Measurements from ENCODE around the gene FAM181A. TPM values are rescaled to one million over a fixed set of nuclear protein-coding genes. Genes with fewer than 3 reads are reported as not detected.

FAM181A gene
- total RNA-seq, 1 donor from 2014 or later: not detected

- no peak for TF ChIP-seq CTCF (IDR thresholded peaks at IDR 0.05; ENCODE audit: unreplicated experiment)
- H3K4me1 Mint-ChIP-seq (ENCODE audit: unreplicated experiment): peaks cover 6% of the 10 kb centered on the region
- no peaks in the 10 kb centered on the region for H3K9me3 Mint-ChIP-seq (ENCODE audit: unreplicated experiment)
- DNase-seq (ENCODE audit: low spot score): no peak
- peaks cover 1% of the 10 kb centered on the region for H3K27me3 Mint-ChIP-seq (ENCODE audit: unreplicated experiment)
- H3K36me3 Mint-ChIP-seq (ENCODE audit: low read depth, unreplicated experiment): no peaks in the 10 kb centered on the region
- H3K4me3 Mint-ChIP-seq (ENCODE audit: unreplicated experiment): no peak overlapping the region
- no peak overlapping the region for H3K27ac Mint-ChIP-seq (ENCODE audit: unreplicated experiment)
Observed at GRCh38 chr14:93902619-93903307, 24.4 kb upstream of the FAM181A start.

- H3K9me3 Mint-ChIP-seq (ENCODE audit: unreplicated experiment): no peaks in the 10 kb centered on the region
- peaks cover 6% of the 10 kb centered on the region for H3K4me1 Mint-ChIP-seq (ENCODE audit: unreplicated experiment)
- no peak overlapping the region for H3K4me3 Mint-ChIP-seq (ENCODE audit: unreplicated experiment)
- H3K27me3 Mint-ChIP-seq (ENCODE audit: unreplicated experiment): peaks cover 1% of the 10 kb centered on the region
- DNase-seq (ENCODE audit: low spot score): peak; percentile 46
- H3K27ac Mint-ChIP-seq (ENCODE audit: unreplicated experiment): no peak overlapping the region
- H3K36me3 Mint-ChIP-seq (ENCODE audit: low read depth, unreplicated experiment): no peaks in the 10 kb centered on the region
- TF ChIP-seq CTCF (IDR thresholded peaks at IDR 0.05; ENCODE audit: unreplicated experiment): no peak
Observed at GRCh38 chr14:93903342-93904184, 23.6 kb upstream of the FAM181A start.

- H3K9me3 Mint-ChIP-seq (ENCODE audit: unreplicated experiment): no peaks in the 10 kb centered on the region
- H3K4me1 Mint-ChIP-seq (ENCODE audit: unreplicated experiment): peaks cover 6% of the 10 kb centered on the region
- no peak overlapping the region for H3K4me3 Mint-ChIP-seq (ENCODE audit: unreplicated experiment)
Observed at GRCh38 chr14:93905623-93906022, 21.5 kb upstream of the FAM181A start.

GRCh38 chr14:93906341-93907329 lies 20.5 kb upstream of the FAM181A start:
- Mint-ChIP-seq H3K4me3 (ENCODE audit: unreplicated experiment) (no peak overlapping the region), H3K27me3 (ENCODE audit: unreplicated experiment) (peaks cover 3% of the 10 kb centered on the region), H3K27ac (ENCODE audit: unreplicated experiment) (no peak overlapping the region), H3K4me1 (ENCODE audit: unreplicated experiment) (peaks cover 6% of the 10 kb centered on the region), H3K36me3 (ENCODE audit: low read depth, unreplicated experiment) (no peaks in the 10 kb centered on the region), H3K9me3 (ENCODE audit: unreplicated experiment) (no peaks in the 10 kb centered on the region)
- DNase-seq (ENCODE audit: low spot score): peak; percentile 67
- TF ChIP-seq CTCF (IDR thresholded peaks at IDR 0.05; ENCODE audit: unreplicated experiment): peak; percentile 57

More at GRCh38 chr14:93905623-93906022, 21.5 kb upstream of the FAM181A start:
- H3K27me3 Mint-ChIP-seq (ENCODE audit: unreplicated experiment): peaks cover 3% of the 10 kb centered on the region
- no peaks in the 10 kb centered on the region for H3K36me3 Mint-ChIP-seq (ENCODE audit: low read depth, unreplicated experiment)
- no peak overlapping the region for H3K27ac Mint-ChIP-seq (ENCODE audit: unreplicated experiment)
- no peak for TF ChIP-seq CTCF (IDR thresholded peaks at IDR 0.05; ENCODE audit: unreplicated experiment)
- DNase-seq (ENCODE audit: low spot score): no peak

Data from endothelial cell (in vitro differentiated cells).